Mucosa of stomach (tissue), 1 donor: Measurements from ENCODE around the gene MYH6.
A peak's percentile ranks its signal among the peaks of the same experiment; 100 is the strongest.

Experiments
- H3K27me3 ChIP-seq: one replicate; pipeline ENCODE4 v1.7.0; 2013; ENCODE audit warnings: mild to moderate bottlenecking, low read length; ENCODE audit not compliant: control insufficient read depth, insufficient read depth
- H3K36me3 ChIP-seq: one replicate; pipeline ENCODE4 v1.7.0; 2013; ENCODE audit warnings: low read length; ENCODE audit not compliant: control insufficient read depth, insufficient read depth
- H3K4me1 ChIP-seq: one replicate; pipeline ENCODE4 v1.7.0; 2013; ENCODE audit warnings: mild to moderate bottlenecking, low read length; ENCODE audit not compliant: control insufficient read depth, insufficient read depth
- H3K4me3 ChIP-seq: one replicate; pipeline ENCODE4 v1.7.0; 2013; ENCODE audit warnings: low read length
- H3K9ac ChIP-seq: one replicate; pipeline ENCODE4 v1.7.0; 2013; ENCODE audit warnings: mild to moderate bottlenecking, low read length, moderate library complexity
- H3K9me3 ChIP-seq: one replicate; pipeline ENCODE4 v1.7.0; 2013; ENCODE audit warnings: mild to moderate bottlenecking, low read length, moderate library complexity; ENCODE audit not compliant: control insufficient read depth
- donor health status: Pancreatic carcinoma.

The MYH6 gene

GRCh38 chr14:23352506-23353432, 55.3 kb downstream of the MYH6 start, which contains the start of gene SLC22A17:
Gene SLC22A17 (minus strand): TSS chr14:23352887.
- H3K4me1 ChIP-seq: peaks cover 9% of the 10 kb centered on the region
- H3K9me3 ChIP-seq: no peaks in the 10 kb centered on the region
- peaks cover 35% of the 10 kb centered on the region for H3K27me3 ChIP-seq
- H3K4me3 ChIP-seq: peak within 1 kb of the TSS; percentile 7
- H3K36me3 ChIP-seq: no peaks in the 10 kb centered on the region
- H3K9ac ChIP-seq: peak within 1 kb of the TSS; percentile 44

- no peaks in the 10 kb centered on the region for H3K36me3 ChIP-seq
- H3K4me1 ChIP-seq: peaks cover 9% of the 10 kb centered on the region
- no peaks in the 10 kb centered on the region for H3K9me3 ChIP-seq
- H3K4me3 ChIP-seq: no peak overlapping the region
- peaks cover 35% of the 10 kb centered on the region for H3K27me3 ChIP-seq
- peak overlapping the region; percentile 44 for H3K9ac ChIP-seq
Observed at GRCh38 chr14:23351681-23352505, 56.2 kb downstream of the MYH6 start.

GRCh38 chr14:23349156-23349845, 58.8 kb downstream of the MYH6 start:
- Histone ChIP-seq H3K27me3 (peaks cover 30% of the 10 kb centered on the region), H3K9me3 (no peaks in the 10 kb centered on the region), H3K9ac (no peak overlapping the region), H3K36me3 (no peaks in the 10 kb centered on the region), H3K4me3 (no peak overlapping the region), H3K4me1 (peaks cover 9% of the 10 kb centered on the region)

GRCh38 chr14:23348297-23348655, 59.8 kb downstream of the MYH6 start:
- Histone ChIP-seq H3K27me3 (peaks cover 28% of the 10 kb centered on the region), H3K9me3 (no peaks in the 10 kb centered on the region), H3K36me3 (no peaks in the 10 kb centered on the region), H3K4me3 (no peak overlapping the region), H3K4me1 (peaks cover 9% of the 10 kb centered on the region), H3K9ac (no peak overlapping the region)

- Histone ChIP-seq H3K27me3 (peaks cover 22% of the 10 kb centered on the region), H3K4me1 (peaks cover 5% of the 10 kb centered on the region), H3K36me3 (no peaks in the 10 kb centered on the region), H3K9me3 (no peaks in the 10 kb centered on the region), H3K4me3 (no peak overlapping the region), H3K9ac (no peak overlapping the region)
Observed at GRCh38 chr14:23347406-23348296, 60.4 kb downstream of the MYH6 start.

GRCh38 chr14:23346693-23347405, 61.2 kb downstream of the MYH6 start:
- H3K4me1 ChIP-seq: peaks cover 3% of the 10 kb centered on the region
- H3K9ac ChIP-seq: no peak overlapping the region
- H3K4me3 ChIP-seq: no peak overlapping the region
- H3K36me3 ChIP-seq: no peaks in the 10 kb centered on the region
- H3K9me3 ChIP-seq: no peaks in the 10 kb centered on the region
- H3K27me3 ChIP-seq: peaks cover 14% of the 10 kb centered on the region

DNA sequence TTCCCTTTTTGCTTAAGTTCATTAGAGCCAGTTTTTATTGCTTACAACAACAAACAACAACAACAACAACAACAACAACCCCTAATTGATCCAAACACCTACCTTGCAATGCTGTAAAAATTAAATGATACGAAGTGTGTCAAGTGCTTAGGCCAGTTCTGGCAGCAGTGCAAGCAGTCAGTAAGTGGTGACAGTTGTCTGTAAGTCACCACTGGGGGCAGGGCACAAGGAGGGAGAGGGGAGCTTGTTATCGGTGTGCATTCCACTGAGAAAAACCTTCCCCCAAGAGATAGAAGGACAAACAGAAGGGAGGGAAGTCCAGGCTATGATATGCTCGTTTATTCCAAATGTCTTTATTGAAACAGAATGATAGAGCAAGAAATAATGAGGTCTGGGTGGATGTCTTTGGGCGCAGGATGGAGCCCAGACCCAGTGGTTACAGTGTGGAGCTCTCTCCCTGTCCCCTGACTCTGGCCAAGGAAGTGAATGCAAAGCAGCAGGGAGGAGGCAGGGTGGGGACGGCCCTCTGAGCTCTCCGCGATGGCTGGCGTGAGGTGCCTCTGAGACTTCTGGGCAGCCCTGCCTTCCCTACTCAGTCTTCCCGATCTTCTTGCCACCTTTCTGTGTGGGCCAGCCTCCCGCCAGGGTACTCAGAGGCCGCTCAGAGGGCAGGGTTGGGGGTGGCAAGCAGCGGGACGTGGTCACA, 61.9 kb downstream of the MYH6 start:
- Histone ChIP-seq H3K27me3 (peaks cover 6% of the 10 kb centered on the region), H3K4me3 (no peak overlapping the region), H3K9me3 (no peaks in the 10 kb centered on the region), H3K9ac (no peak overlapping the region), H3K4me1 (no peaks in the 10 kb centered on the region), H3K36me3 (no peaks in the 10 kb centered on the region)

GRCh38 chr14:23344481-23344880, 63.6 kb downstream of the MYH6 start:
- Histone ChIP-seq H3K27me3 (no peaks in the 10 kb centered on the region), H3K4me1 (no peaks in the 10 kb centered on the region), H3K4me3 (no peak overlapping the region), H3K9ac (no peak overlapping the region), H3K36me3 (no peaks in the 10 kb centered on the region), H3K9me3 (no peaks in the 10 kb centered on the region)

- H3K9me3 ChIP-seq: no peaks in the 10 kb centered on the region
- H3K9ac ChIP-seq: no peak overlapping the region
- H3K27me3 ChIP-seq: no peaks in the 10 kb centered on the region
- H3K4me3 ChIP-seq: no peak overlapping the region
- H3K36me3 ChIP-seq: no peaks in the 10 kb centered on the region
- no peaks in the 10 kb centered on the region for H3K4me1 ChIP-seq
Observed at GRCh38 chr14:23339506-23340268, 68.4 kb downstream of the MYH6 start.

- Histone ChIP-seq H3K36me3 (no peaks in the 10 kb centered on the region), H3K9ac (no peak overlapping the region), H3K4me1 (no peaks in the 10 kb centered on the region), H3K4me3 (no peak overlapping the region), H3K9me3 (no peaks in the 10 kb centered on the region), H3K27me3 (no peaks in the 10 kb centered on the region)
Observed at GRCh38 chr14:23335623-23336022, 72.5 kb downstream of the MYH6 start.
